ENCODE measurements around the gene AP2A2.

- TF ChIP-seq, protein P1, sequence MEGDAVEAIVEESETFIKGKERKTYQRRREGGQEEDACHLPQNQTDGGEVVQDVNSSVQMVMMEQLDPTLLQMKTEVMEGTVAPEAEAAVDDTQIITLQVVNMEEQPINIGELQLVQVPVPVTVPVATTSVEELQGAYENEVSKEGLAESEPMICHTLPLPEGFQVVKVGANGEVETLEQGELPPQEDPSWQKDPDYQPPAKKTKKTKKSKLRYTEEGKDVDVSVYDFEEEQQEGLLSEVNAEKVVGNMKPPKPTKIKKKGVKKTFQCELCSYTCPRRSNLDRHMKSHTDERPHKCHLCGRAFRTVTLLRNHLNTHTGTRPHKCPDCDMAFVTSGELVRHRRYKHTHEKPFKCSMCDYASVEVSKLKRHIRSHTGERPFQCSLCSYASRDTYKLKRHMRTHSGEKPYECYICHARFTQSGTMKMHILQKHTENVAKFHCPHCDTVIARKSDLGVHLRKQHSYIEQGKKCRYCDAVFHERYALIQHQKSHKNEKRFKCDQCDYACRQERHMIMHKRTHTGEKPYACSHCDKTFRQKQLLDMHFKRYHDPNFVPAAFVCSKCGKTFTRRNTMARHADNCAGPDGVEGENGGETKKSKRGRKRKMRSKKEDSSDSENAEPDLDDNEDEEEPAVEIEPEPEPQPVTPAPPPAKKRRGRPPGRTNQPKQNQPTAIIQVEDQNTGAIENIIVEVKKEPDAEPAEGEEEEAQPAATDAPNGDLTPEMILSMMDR (IDR thresholded peaks at IDR 0.05 in 4 of 5, conservative IDR thresholded peaks at IDR 0.05 in 1 of 5): no peak
- no peak for TF ChIP-seq POLR2A (IDR thresholded peaks at IDR 0.05)
These were observed 14.9 kb downstream of the AP2A2 start for GRCh38 chr11:940496-941135.
